ENCODE data around the gene UNC5C. TPM values are rescaled to one million over a fixed set of nuclear protein-coding genes. Genes with fewer than 3 reads are reported as not detected.

UNC5C gene
- total RNA-seq, 1 donor from 2014 or later: 0.97 TPM

DNA sequence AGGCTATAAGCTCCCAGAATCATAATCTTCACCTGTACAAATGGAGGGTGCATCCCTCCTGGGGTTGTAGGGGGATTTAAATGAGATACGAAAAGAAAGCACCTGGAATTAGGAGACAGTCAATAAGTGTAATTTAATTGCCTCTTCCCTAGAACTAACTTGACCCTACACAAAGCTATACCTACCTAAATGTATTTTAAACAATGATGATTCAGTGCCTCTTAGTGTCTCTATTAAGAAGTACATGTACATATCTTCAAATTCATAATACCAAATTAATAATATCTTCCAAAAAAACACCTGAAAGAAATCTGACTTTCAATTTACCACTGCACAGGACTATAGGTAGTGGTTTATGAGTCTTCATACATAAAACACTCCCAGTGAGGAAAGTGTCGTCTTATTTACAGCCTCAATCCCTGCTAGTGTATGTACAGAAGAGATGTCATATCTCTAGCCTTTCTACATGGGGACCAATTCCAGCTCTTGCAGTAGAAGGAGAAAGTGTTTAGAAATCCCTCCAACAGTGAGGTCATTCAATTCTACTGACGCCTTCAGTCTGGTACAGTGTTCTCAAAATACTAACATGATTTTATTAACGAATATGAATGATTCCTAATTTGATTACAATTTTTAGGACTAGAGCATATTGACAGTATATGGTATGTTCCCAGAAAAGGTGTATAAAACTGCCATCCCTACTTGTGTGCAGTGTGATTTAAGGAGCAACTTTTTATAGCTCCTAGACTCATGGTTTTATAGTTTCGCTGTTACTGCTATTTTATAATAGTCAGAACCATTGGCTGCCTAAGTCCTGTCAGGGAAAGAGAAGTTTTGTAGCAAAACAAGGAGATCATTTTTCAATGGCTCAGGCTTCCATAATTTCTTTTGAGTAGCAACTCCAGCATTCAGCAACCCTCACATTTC, 282.7 kb downstream of the UNC5C start:
- Mint-ChIP-seq H3K36me3 (ENCODE audit: low read depth, unreplicated experiment) (no peaks in the 10 kb centered on the region), H3K27me3 (ENCODE audit: unreplicated experiment) (no peaks in the 10 kb centered on the region), H3K9me3 (ENCODE audit: unreplicated experiment) (no peaks in the 10 kb centered on the region), H3K4me3 (ENCODE audit: unreplicated experiment) (no peak overlapping the region), H3K27ac (ENCODE audit: unreplicated experiment) (no peak overlapping the region), H3K4me1 (ENCODE audit: unreplicated experiment) (no peaks in the 10 kb centered on the region)
- TF ChIP-seq CTCF (IDR thresholded peaks at IDR 0.05; ENCODE audit: unreplicated experiment): no peak
- DNase-seq (ENCODE audit: low spot score): no peak

GRCh38 chr4:95264843-95265242, 283.9 kb downstream of the UNC5C start:
- no peak for DNase-seq (ENCODE audit: low spot score)

DNA sequence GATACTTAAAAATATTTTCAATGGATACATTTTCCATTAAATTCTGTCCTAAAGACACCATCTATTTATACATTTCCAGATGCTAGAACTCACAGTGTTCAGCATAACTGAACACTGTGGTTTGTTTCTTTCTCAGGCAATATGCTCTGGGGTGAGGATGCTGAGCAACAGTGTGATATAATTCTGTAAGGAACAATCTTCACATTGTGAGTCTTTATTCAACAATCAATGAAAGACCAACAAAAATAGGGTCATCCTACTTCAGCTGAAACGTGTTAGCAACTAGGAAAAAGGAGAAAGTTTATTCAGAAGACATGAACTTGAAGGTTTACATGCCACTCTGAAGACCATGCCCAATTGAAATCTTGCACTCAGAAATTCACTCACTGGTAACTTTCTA, 284.8 kb downstream of the UNC5C start:
- TF ChIP-seq CTCF (IDR thresholded peaks at IDR 0.05; ENCODE audit: unreplicated experiment): no peak
- Mint-ChIP-seq H3K36me3 (ENCODE audit: low read depth, unreplicated experiment) (no peaks in the 10 kb centered on the region), H3K27ac (ENCODE audit: unreplicated experiment) (no peak overlapping the region), H3K27me3 (ENCODE audit: unreplicated experiment) (no peaks in the 10 kb centered on the region), H3K4me3 (ENCODE audit: unreplicated experiment) (no peak overlapping the region), H3K4me1 (ENCODE audit: unreplicated experiment) (no peaks in the 10 kb centered on the region), H3K9me3 (ENCODE audit: unreplicated experiment) (no peaks in the 10 kb centered on the region)
- no peak for DNase-seq (ENCODE audit: low spot score)

More at GRCh38 chr4:95264843-95265242, 283.9 kb downstream of the UNC5C start:
- no peaks in the 10 kb centered on the region for H3K4me1 Mint-ChIP-seq (ENCODE audit: unreplicated experiment)
- H3K27ac Mint-ChIP-seq (ENCODE audit: unreplicated experiment): no peak overlapping the region
- H3K9me3 Mint-ChIP-seq (ENCODE audit: unreplicated experiment): no peaks in the 10 kb centered on the region
- H3K27me3 Mint-ChIP-seq (ENCODE audit: unreplicated experiment): no peaks in the 10 kb centered on the region
- H3K36me3 Mint-ChIP-seq (ENCODE audit: low read depth, unreplicated experiment): no peaks in the 10 kb centered on the region
- no peak for TF ChIP-seq CTCF (IDR thresholded peaks at IDR 0.05; ENCODE audit: unreplicated experiment)
- no peak overlapping the region for H3K4me3 Mint-ChIP-seq (ENCODE audit: unreplicated experiment)

DNA sequence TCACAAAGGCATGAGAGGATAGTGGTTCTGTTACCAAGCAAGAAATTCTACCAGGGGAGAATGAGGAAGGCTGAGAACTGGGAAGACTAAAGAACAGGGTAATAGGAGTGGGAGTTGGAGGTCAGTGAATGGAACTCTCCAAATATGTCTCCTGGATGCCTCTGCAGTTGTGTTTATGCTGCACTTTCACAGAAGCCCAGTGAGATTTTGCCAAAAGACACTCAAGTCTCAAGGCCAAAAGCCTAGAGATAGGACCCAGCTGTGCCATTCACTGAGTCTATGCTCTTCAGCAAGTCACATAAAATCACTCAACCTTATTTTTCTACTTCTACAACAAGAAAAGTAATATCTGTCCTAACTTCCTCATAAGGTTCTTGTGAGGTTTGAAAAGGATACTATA, 285.4 kb downstream of the UNC5C start:
- H3K27me3 Mint-ChIP-seq (ENCODE audit: unreplicated experiment): no peaks in the 10 kb centered on the region
- no peaks in the 10 kb centered on the region for H3K36me3 Mint-ChIP-seq (ENCODE audit: low read depth, unreplicated experiment)
- no peak for DNase-seq (ENCODE audit: low spot score)
- no peaks in the 10 kb centered on the region for H3K9me3 Mint-ChIP-seq (ENCODE audit: unreplicated experiment)
- no peak overlapping the region for H3K27ac Mint-ChIP-seq (ENCODE audit: unreplicated experiment)
- no peak overlapping the region for H3K4me3 Mint-ChIP-seq (ENCODE audit: unreplicated experiment)
- H3K4me1 Mint-ChIP-seq (ENCODE audit: unreplicated experiment): no peaks in the 10 kb centered on the region
- TF ChIP-seq CTCF (IDR thresholded peaks at IDR 0.05; ENCODE audit: unreplicated experiment): no peak
